KOPT-K1 (cell line): Measurements from ENCODE around the gene CFAP74.

Experiments
- H3K27ac ChIP-seq: fragments of 200-600 bp; sonication (generic); 2 replicates; pipeline ENCODE4 v1.5.1; 2016; ENCODE audit warnings: antibody characterized with exemption, mild to moderate bottlenecking, low read depth, low read length; ENCODE audit not compliant: poor library complexity, severe bottlenecking
- H3K36me3 ChIP-seq: fragments of 200-600 bp; sonication (generic); 2 replicates; pipeline ENCODE4 v1.5.1; 2017; ENCODE audit warnings: antibody characterized with exemption, mild to moderate bottlenecking, low read length, moderate library complexity; ENCODE audit not compliant: insufficient read depth
- H3K9me3 ChIP-seq: fragments of 200-600 bp; sonication (generic); 2 replicates; pipeline ENCODE4 v1.5.1; 2017; ENCODE audit warnings: antibody characterized with exemption, low read length, mild to moderate bottlenecking; ENCODE audit not compliant: insufficient read depth, poor library complexity, severe bottlenecking

Gene CFAP74

GRCh38 chr1:1920608-1921458 is 82.8 kb downstream of the CFAP74 start:
- Histone ChIP-seq H3K27ac (no peak overlapping the region), H3K9me3 (no peaks in the 10 kb centered on the region), H3K36me3 (no peaks in the 10 kb centered on the region)

GRCh38 chr1:1920057-1920607 is 83.5 kb downstream of the CFAP74 start:
- Histone ChIP-seq H3K36me3 (no peaks in the 10 kb centered on the region), H3K27ac (no peak overlapping the region), H3K9me3 (no peaks in the 10 kb centered on the region)

- no peak overlapping the region for H3K27ac ChIP-seq
- no peaks in the 10 kb centered on the region for H3K36me3 ChIP-seq
- H3K9me3 ChIP-seq: no peaks in the 10 kb centered on the region
Measured at GRCh38 chr1:1919304-1920056, 84.1 kb downstream of the CFAP74 start.

GRCh38 chr1:1918901-1919303 is 84.7 kb downstream of the CFAP74 start, which contains the start of gene TMEM52:
Gene TMEM52 (minus strand): TSS chr1:1919279. CDS start chr1:1919265, 14 bp downstream.
- Histone ChIP-seq H3K9me3 (no peaks in the 10 kb centered on the region), H3K27ac (no peak within 1 kb of the TSS)

GRCh38 chr1:1917995-1918900 is 85.3 kb downstream of the CFAP74 start:
- H3K9me3 ChIP-seq: no peaks in the 10 kb centered on the region
- H3K36me3 ChIP-seq: no peaks in the 10 kb centered on the region
- no peak overlapping the region for H3K27ac ChIP-seq

More at GRCh38 chr1:1918901-1919303, 84.7 kb downstream of the CFAP74 start, which contains the start of gene TMEM52:
- no peaks in the 10 kb centered on the region for H3K36me3 ChIP-seq

- H3K27ac ChIP-seq: no peak overlapping the region
- H3K9me3 ChIP-seq: no peaks in the 10 kb centered on the region
- no peaks in the 10 kb centered on the region for H3K36me3 ChIP-seq
Measured at GRCh38 chr1:1917304-1917976, 86.1 kb downstream of the CFAP74 start.

- H3K36me3 ChIP-seq: no peaks in the 10 kb centered on the region
- H3K27ac ChIP-seq: no peak overlapping the region
- no peaks in the 10 kb centered on the region for H3K9me3 ChIP-seq
Measured at GRCh38 chr1:1916851-1917251, 86.7 kb downstream of the CFAP74 start.

- Histone ChIP-seq H3K27ac (no peak overlapping the region), H3K9me3 (no peaks in the 10 kb centered on the region), H3K36me3 (no peaks in the 10 kb centered on the region)
Measured at GRCh38 chr1:1915911-1916840, 87.4 kb downstream of the CFAP74 start.

GRCh38 chr1:1914971-1915692 is 88.5 kb downstream of the CFAP74 start, which contains the start of gene CALML6:
Gene CALML6 (plus strand): TSS chr1:1915260. CDS start chr1:1915281, 21 bp downstream.
- Histone ChIP-seq H3K36me3 (no peaks in the 10 kb centered on the region), H3K9me3 (no peaks in the 10 kb centered on the region), H3K27ac (no peak within 1 kb of the TSS)

GRCh38 chr1:1914101-1914970 is 89.2 kb downstream of the CFAP74 start:
- Histone ChIP-seq H3K9me3 (no peaks in the 10 kb centered on the region), H3K36me3 (no peaks in the 10 kb centered on the region), H3K27ac (no peak overlapping the region)

GRCh38 chr1:1911350-1912041 is 92.1 kb downstream of the CFAP74 start:
- Histone ChIP-seq H3K36me3 (no peaks in the 10 kb centered on the region), H3K9me3 (no peaks in the 10 kb centered on the region), H3K27ac (no peak overlapping the region)
